ENCODE data around the gene SHROOM3.

The SHROOM3 gene

DNA sequence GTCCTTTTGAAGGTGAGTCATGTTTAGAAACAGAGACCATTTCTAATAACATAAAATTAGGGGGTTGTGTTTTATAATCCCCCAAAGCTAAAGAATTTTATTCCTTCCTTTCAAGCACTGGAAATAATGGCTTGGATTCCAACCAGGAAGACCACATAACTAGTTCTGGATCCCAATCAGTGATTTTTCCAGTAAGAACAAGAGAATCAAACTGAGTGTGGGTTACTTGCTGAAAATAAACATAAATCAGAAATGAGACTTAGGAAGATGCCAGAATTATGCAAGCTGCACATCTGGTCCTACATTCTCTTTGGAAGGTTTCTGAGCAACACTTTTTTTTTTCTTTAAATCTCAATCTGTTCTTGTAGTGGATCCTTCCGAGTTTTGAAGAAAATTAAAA is 386.6 kb downstream of the SHROOM3 start:
- no peak for DNase-seq (ENCODE audit: low spot score)

DNA sequence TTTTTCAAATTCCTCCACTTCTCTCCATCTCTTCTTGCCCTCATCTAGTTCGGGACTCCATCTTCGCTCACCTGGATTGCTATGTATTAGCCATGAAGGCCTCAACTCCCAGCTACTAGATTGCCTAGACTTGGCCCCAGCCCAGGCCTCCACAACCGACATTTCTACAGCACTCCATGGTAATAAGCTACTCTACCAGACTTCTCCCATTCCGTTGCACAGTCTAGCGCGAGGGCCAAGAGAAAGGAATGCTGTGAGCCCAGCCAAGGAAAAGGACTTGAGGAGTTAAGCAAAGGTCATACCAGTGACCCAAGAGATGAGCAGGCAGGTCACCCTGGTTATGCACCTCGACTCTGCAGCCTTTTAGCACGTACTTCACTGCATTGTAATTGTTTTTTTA is 387.3 kb downstream of the SHROOM3 start:
- DNase-seq (ENCODE audit: low spot score), result no peak

DNA sequence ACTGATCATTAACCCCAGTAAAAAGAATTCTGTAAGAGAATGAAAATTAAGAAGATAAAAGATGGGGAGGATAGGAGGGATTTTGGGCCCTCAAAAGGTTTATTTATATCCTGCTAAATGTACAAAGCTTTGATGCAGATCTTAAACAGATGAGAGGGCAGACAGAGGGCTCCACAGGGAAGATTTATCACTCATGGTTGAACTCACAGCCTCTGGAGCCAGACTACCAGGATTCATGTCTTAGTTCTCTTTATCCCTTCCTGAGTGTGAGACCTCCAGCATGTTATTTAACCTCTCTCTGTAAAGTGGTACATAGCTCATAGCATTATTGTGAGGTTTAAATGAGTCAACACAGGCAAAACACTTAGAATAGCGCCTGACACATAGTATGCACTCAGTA is 388.5 kb downstream of the SHROOM3 start:
- no peak for DNase-seq (ENCODE audit: low spot score)

DNA sequence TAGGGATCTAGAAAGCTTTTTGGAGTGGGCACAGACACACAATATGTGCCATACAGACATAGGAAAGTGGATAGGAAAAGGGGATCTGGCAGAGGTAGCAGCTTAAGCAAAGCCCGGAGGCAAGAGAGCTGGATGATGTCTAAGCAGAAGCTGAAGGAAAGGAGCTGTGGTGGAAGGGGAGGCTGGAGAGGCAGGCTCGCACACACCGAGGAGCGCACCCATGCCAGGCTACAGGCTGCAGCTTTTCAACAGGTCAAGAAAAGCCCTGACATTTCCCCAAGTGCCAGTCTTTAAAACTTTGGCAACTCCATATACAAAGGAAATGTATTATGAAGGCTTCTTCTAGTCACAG is 395.6 kb downstream of the SHROOM3 start:
- DNase-seq (ENCODE audit: low spot score), result no peak

DNA sequence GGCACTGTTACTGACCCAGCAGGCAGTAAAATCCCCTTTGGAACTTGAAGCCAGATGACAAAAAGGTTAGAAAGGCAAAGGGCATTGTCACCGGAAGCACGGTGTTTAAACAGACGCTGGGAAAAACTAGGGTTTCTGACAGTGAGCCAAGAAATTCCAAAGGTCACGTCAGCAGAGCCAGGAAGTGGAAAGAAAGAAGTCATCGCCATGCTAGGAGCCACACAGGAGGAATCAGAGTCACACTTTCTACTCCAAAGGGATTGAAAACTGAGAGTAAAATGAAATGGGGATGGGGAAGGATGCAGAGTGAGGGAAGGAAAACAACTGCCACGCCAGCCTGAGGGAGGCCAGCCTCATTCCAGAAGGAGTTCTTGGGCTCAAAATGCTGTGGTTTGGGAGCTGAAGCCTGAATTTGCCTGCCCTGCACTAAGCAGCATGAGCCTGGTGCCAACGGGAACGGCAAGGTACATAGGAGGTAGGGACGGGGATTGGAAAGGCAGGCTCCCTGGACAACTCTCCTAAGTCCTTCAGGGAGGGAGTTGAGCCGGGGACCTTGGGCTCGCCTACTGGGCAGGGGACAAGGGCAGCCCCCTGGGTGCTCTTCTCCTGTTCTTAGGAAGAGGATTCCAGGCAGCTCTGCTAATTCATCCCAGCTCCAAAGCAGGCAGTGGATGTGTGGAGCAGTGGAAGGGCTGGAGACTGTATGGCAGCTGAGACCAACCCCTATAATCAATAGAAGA is 396.1 kb downstream of the SHROOM3 start:
- no peak for DNase-seq (ENCODE audit: low spot score)

DNA sequence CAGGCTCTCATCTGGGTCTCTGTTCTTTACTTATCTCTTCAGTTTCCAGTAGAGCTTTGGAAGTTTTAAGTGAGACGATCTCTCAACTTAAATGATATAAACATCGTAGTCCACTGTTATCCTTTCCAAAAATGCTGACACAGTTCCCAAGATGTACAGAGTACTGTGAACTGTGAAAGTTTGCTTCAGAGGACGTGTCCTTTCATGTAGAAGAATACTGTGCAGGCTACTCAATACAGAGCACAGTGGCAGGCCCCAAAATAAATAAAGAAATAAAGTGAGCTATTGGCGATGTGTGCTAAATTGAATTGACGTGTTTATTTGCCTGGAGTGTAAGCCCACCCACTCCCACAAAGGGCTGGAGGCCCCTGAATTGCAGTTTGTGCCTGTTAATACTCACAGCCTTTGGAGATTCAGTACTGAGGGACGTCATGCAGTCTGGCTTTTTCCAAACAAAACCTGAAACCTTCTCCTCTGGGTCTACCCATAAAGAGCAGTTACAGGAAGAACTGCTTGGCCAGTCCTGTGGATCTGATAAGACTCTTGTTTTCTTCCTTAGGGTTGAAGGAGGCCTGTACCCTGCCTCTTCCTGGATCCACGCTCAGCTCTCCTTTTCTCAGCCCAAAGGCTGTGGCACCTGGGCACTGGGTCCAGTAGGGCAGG is 396.8 kb downstream of the SHROOM3 start:
- no peak for DNase-seq (ENCODE audit: low spot score)

All from cerebellar cortex (tissue), 1 donor.